ENCODE data around the gene UTP25. TPM values are rescaled to one million over a fixed set of nuclear protein-coding genes. Genes with fewer than 3 reads are reported as not detected.
"Not testable (repeated sequence)": the region's sequence is repeated elsewhere in the genome, so short reads cannot be mapped to it uniquely, and the experiment has no call there.

UTP25 gene
- total RNA-seq, 2 donors from 2014 or later: 5.7 to 11.6 TPM

- Histone ChIP-seq H3K27me3 (replicated peaks; ENCODE audit: insufficient read depth) (no peaks in the 10 kb centered on the region), H3K27ac (no peak overlapping the region), H3K4me1 (ENCODE audit: control insufficient read depth in 1 of 2, low read depth in 2 of 2) (peaks cover 0 to 8% of the 10 kb centered on the region in 2 donors), H3K9me3 (no peaks in the 10 kb centered on the region), H3K4me3 (no peak overlapping the region), H3K36me3 (no peaks in the 10 kb centered on the region)
- no peak for TF ChIP-seq CTCF (IDR thresholded peaks at IDR 0.05)
- DNase-seq (ENCODE audit: low spot score) (no peak), ATAC-seq (ENCODE audit: insufficient number of reproducible peaks, low FRiP score, low read depth) (no peak)
Observed at GRCh38 chr1:209884249-209884648, 56.5 kb downstream of the UTP25 start.

- TF ChIP-seq CTCF (IDR thresholded peaks at IDR 0.05): no peak
- DNase-seq (ENCODE audit: low spot score) (peak; percentile 25), ATAC-seq (ENCODE audit: insufficient number of reproducible peaks, low FRiP score, low read depth) (peak; percentile 88)
- no peaks in the 10 kb centered on the region for H3K36me3 ChIP-seq
- H3K27ac ChIP-seq: no peak overlapping the region
- no peaks in the 10 kb centered on the region for H3K9me3 ChIP-seq
- H3K4me3 ChIP-seq: no peak overlapping the region
- H3K27me3 ChIP-seq (replicated peaks; ENCODE audit: insufficient read depth): no peaks in the 10 kb centered on the region
- H3K4me1 ChIP-seq (ENCODE audit: control insufficient read depth in 1 of 2, low read depth in 2 of 2): peaks cover 0 to 8% of the 10 kb centered on the region in 2 donors
Observed at GRCh38 chr1:209884665-209885117, 56.9 kb downstream of the UTP25 start.

- H3K27me3 ChIP-seq (replicated peaks; ENCODE audit: insufficient read depth): no peaks in the 10 kb centered on the region
- H3K4me3 ChIP-seq: no peak overlapping the region
- no peak for TF ChIP-seq CTCF (IDR thresholded peaks at IDR 0.05)
- H3K9me3 ChIP-seq: no peaks in the 10 kb centered on the region
- no peak overlapping the region for H3K27ac ChIP-seq
- H3K36me3 ChIP-seq: no peaks in the 10 kb centered on the region
- peaks cover 0 to 8% of the 10 kb centered on the region in 2 donors for H3K4me1 ChIP-seq (ENCODE audit: control insufficient read depth in 1 of 2, low read depth in 2 of 2)
- ATAC-seq (ENCODE audit: insufficient number of reproducible peaks, low FRiP score, low read depth) (no peak), DNase-seq (ENCODE audit: low spot score) (no peak)
Observed at GRCh38 chr1:209885403-209886218, 57.8 kb downstream of the UTP25 start.

- H3K27me3 ChIP-seq (replicated peaks; ENCODE audit: insufficient read depth): no peaks in the 10 kb centered on the region
- DNase-seq (ENCODE audit: low spot score): no peak
- no peak for TF ChIP-seq CTCF (IDR thresholded peaks at IDR 0.05)
- H3K4me3 ChIP-seq: no peak overlapping the region
- no peak overlapping the region for H3K27ac ChIP-seq
- peaks cover 0 to 8% of the 10 kb centered on the region in 2 donors for H3K4me1 ChIP-seq (ENCODE audit: control insufficient read depth in 1 of 2, low read depth in 2 of 2)
- no peak for ATAC-seq (ENCODE audit: insufficient number of reproducible peaks, low FRiP score, low read depth)
- no peaks in the 10 kb centered on the region for H3K36me3 ChIP-seq
- H3K9me3 ChIP-seq: no peaks in the 10 kb centered on the region
Observed at GRCh38 chr1:209886219-209886536, 58.4 kb downstream of the UTP25 start.

- not testable (repeated sequence) for H3K27me3 ChIP-seq (replicated peaks; ENCODE audit: insufficient read depth); H3K4me1 ChIP-seq (ENCODE audit: control insufficient read depth in 1 of 2, low read depth in 2 of 2); H3K9me3 ChIP-seq; DNase-seq (ENCODE audit: low spot score); ATAC-seq (ENCODE audit: insufficient number of reproducible peaks, low FRiP score, low read depth); H3K27ac ChIP-seq; H3K4me3 ChIP-seq; H3K36me3 ChIP-seq
Observed at GRCh38 chr1:209888291-209889076, 60.7 kb downstream of the UTP25 start.
